ENCODE data around the gene ABCA1.

Gene ABCA1

GRCh38 chr9:104831681-104832080 is 96.3 kb downstream of the ABCA1 start:
- no peak for DNase-seq

GRCh38 chr9:104826911-104827310 is 101.0 kb downstream of the ABCA1 start:
- DNase-seq: no peak

- DNase-seq: no peak
Observed at GRCh38 chr9:104826079-104826775, 101.7 kb downstream of the ABCA1 start.

- no peak for DNase-seq
Observed at GRCh38 chr9:104820336-104820735, 107.6 kb downstream of the ABCA1 start.

GRCh38 chr9:104819033-104819432 is 108.9 kb downstream of the ABCA1 start:
- DNase-seq: no peak

GRCh38 chr9:104817437-104817836 is 110.5 kb downstream of the ABCA1 start:
- DNase-seq: no peak

- DNase-seq: no peak
Observed at GRCh38 chr9:104815851-104816565, 111.9 kb downstream of the ABCA1 start.

- no peak for DNase-seq
Observed at GRCh38 chr9:104810421-104811339, 117.3 kb downstream of the ABCA1 start.

- no peak for DNase-seq
Observed at GRCh38 chr9:104808035-104808614, 119.8 kb downstream of the ABCA1 start.

- DNase-seq: no peak
Observed at GRCh38 chr9:104805441-104805840, 122.5 kb downstream of the ABCA1 start.

GRCh38 chr9:104802906-104803305 is 125.0 kb downstream of the ABCA1 start:
- no peak for DNase-seq

GRCh38 chr9:104802110-104802509 is 125.8 kb downstream of the ABCA1 start:
- DNase-seq: no peak

- no peak for DNase-seq
Observed at GRCh38 chr9:104800068-104800785, 127.7 kb downstream of the ABCA1 start.

- DNase-seq: no peak
Observed at GRCh38 chr9:104798209-104798995, 129.6 kb downstream of the ABCA1 start.

- DNase-seq: no peak
Observed at GRCh38 chr9:104795857-104796256, 132.1 kb downstream of the ABCA1 start.

GRCh38 chr9:104795082-104795481 is 132.9 kb downstream of the ABCA1 start:
- no peak for DNase-seq

- DNase-seq: peak; percentile 8
Observed at GRCh38 chr9:104794070-104794469, 133.9 kb downstream of the ABCA1 start.

- DNase-seq: no peak
Observed at GRCh38 chr9:104788251-104788650, 139.7 kb downstream of the ABCA1 start.

GRCh38 chr9:104787306-104788015 is 140.5 kb downstream of the ABCA1 start:
- DNase-seq: no peak

- DNase-seq: no peak
Observed at GRCh38 chr9:104786293-104786692, 141.7 kb downstream of the ABCA1 start.

GRCh38 chr9:104784098-104784497 is 143.9 kb downstream of the ABCA1 start:
- no peak for DNase-seq

Measured in stimulated activated CD4-positive, alpha-beta T cell treated with anti-CD3 and anti-CD28 coated beads, Interleukin-4, amount 100 ng/mL, for 1 hour (primary cell).